KMS-11 (cell line): ENCODE results near the gene TRIAP1.

Experiments
- H2AFZ ChIP-seq: fragments of 200-600 bp; sonication (generic); 2 replicates; pipeline ENCODE4 v1.6.1; 2016; ENCODE audit warnings: antibody characterized with exemption, mixed run types, low read depth
- H3K27ac ChIP-seq: fragments of 200-600 bp; sonication (generic); 2 replicates; pipeline ENCODE4 v1.6.1; 2016; ENCODE audit warnings: mild to moderate bottlenecking, mixed run types
- H3K27me3 ChIP-seq: fragments of 200-600 bp; sonication (generic); 2 replicates; pipeline ENCODE4 v1.6.1; 2017; ENCODE audit warnings: mild to moderate bottlenecking, low read depth, mixed run types, moderate library complexity; ENCODE audit not compliant: insufficient read depth
- H3K36me3 ChIP-seq: fragments of 200-600 bp; sonication (generic); 2 replicates; pipeline ENCODE4 v1.6.1; 2017; ENCODE audit warnings: mild to moderate bottlenecking, mixed run types; ENCODE audit not compliant: insufficient read depth
- H3K4me1 ChIP-seq: fragments of 200-600 bp; sonication (generic); 2 replicates; pipeline ENCODE4 v1.6.1; 2016; ENCODE audit warnings: mild to moderate bottlenecking, low read depth, mixed run types; ENCODE audit not compliant: poor library complexity, severe bottlenecking
- H3K4me2 ChIP-seq: fragments of 200-600 bp; sonication (generic); 2 replicates; pipeline ENCODE4 v1.7.0; 2016; ENCODE audit warnings: mild to moderate bottlenecking, mixed run types
- H3K4me3 ChIP-seq: fragments of 200-600 bp; sonication (generic); IDR thresholded peaks from 2 replicates; pipeline ENCODE4 v1.6.1; 2017; ENCODE audit warnings: low read depth, low read length, mixed read lengths; ENCODE audit not compliant: insufficient read depth
- H3K79me2 ChIP-seq: fragments of 200-600 bp; sonication (generic); 2 replicates; pipeline ENCODE4 v1.6.1; 2016; ENCODE audit warnings: low read depth, mixed run types; ENCODE audit not compliant: insufficient read depth
- H3K9ac ChIP-seq: fragments of 200-600 bp; sonication (generic); 2 replicates; pipeline ENCODE4 v1.6.1; 2016; ENCODE audit warnings: mild to moderate bottlenecking, mixed run types
- H4K20me1 ChIP-seq: fragments of 200-600 bp; sonication (generic); 2 replicates; pipeline ENCODE4 v1.6.1; 2016; ENCODE audit warnings: mild to moderate bottlenecking, mixed run types; ENCODE audit not compliant: insufficient read depth
- TF ChIP-seq, protein P1 (sequence below): fragments of 200-600 bp; sonication (generic); conservative IDR thresholded peaks from 2 replicates; pipeline ENCODE4 v1.6.1; 2017; ENCODE audit warnings: low read depth, mild to moderate bottlenecking, antibody characterized with exemption, low read length, moderate library complexity, mixed read lengths

TRIAP1 gene

GRCh38 chr12:120481022-120481767, 35.0 kb upstream of the TRIAP1 start:
- Histone ChIP-seq H3K4me3 (no peak overlapping the region), H4K20me1 (no peaks in the 10 kb centered on the region), H3K4me1 (no peaks in the 10 kb centered on the region), H3K36me3 (no peaks in the 10 kb centered on the region), H2AFZ (no peak overlapping the region), H3K79me2 (no peaks in the 10 kb centered on the region), H3K27me3 (no peaks in the 10 kb centered on the region), H3K4me2 (no peak overlapping the region), H3K9ac (no peak overlapping the region), H3K27ac (no peak overlapping the region)
- TF ChIP-seq, protein P1, sequence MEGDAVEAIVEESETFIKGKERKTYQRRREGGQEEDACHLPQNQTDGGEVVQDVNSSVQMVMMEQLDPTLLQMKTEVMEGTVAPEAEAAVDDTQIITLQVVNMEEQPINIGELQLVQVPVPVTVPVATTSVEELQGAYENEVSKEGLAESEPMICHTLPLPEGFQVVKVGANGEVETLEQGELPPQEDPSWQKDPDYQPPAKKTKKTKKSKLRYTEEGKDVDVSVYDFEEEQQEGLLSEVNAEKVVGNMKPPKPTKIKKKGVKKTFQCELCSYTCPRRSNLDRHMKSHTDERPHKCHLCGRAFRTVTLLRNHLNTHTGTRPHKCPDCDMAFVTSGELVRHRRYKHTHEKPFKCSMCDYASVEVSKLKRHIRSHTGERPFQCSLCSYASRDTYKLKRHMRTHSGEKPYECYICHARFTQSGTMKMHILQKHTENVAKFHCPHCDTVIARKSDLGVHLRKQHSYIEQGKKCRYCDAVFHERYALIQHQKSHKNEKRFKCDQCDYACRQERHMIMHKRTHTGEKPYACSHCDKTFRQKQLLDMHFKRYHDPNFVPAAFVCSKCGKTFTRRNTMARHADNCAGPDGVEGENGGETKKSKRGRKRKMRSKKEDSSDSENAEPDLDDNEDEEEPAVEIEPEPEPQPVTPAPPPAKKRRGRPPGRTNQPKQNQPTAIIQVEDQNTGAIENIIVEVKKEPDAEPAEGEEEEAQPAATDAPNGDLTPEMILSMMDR = no peak

GRCh38 chr12:120480211-120480610, 34.0 kb upstream of the TRIAP1 start:
- Histone ChIP-seq H3K4me3 (no peak overlapping the region), H3K36me3 (no peaks in the 10 kb centered on the region), H3K9ac (no peak overlapping the region), H3K4me2 (no peak overlapping the region), H3K4me1 (no peaks in the 10 kb centered on the region), H2AFZ (no peak overlapping the region), H3K27me3 (no peaks in the 10 kb centered on the region), H3K79me2 (no peaks in the 10 kb centered on the region), H4K20me1 (no peaks in the 10 kb centered on the region), H3K27ac (no peak overlapping the region)
- TF ChIP-seq, protein P1 = no peak

GRCh38 chr12:120479458-120479857, 33.3 kb upstream of the TRIAP1 start:
- Histone ChIP-seq H3K79me2 (no peaks in the 10 kb centered on the region), H3K4me2 (no peak overlapping the region), H4K20me1 (no peaks in the 10 kb centered on the region), H2AFZ (no peak overlapping the region), H3K4me3 (no peak overlapping the region), H3K9ac (no peak overlapping the region), H3K36me3 (no peaks in the 10 kb centered on the region), H3K27me3 (no peaks in the 10 kb centered on the region), H3K4me1 (no peaks in the 10 kb centered on the region), H3K27ac (no peak overlapping the region)
- TF ChIP-seq, protein P1 = no peak

DNA sequence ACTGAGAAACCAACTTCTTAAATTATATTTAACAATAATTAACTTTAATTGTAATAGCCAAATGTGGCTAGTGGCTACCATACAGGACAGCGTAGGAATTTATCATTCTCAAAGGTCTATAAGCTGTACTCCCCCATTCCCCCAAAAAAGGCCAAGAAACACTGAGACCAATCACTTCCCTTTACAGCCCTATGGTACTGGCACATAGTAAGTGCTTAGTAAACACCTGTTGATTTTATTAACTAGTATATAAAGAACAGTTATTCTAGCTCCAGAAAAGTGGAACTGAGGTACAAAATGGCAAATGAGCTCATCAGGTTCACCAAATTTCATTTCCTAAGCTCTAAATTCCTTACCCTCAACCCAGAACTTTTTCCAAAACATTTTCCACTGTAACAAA, 29.5 kb upstream of the TRIAP1 start:
- no peak overlapping the region for H3K4me2 ChIP-seq
- TF ChIP-seq, protein P1 = no peak
- no peaks in the 10 kb centered on the region for H3K36me3 ChIP-seq
- H3K79me2 ChIP-seq = no peaks in the 10 kb centered on the region
- H3K27me3 ChIP-seq = no peaks in the 10 kb centered on the region
- H3K27ac ChIP-seq = no peak overlapping the region
- H3K4me1 ChIP-seq = no peaks in the 10 kb centered on the region
- no peak overlapping the region for H2AFZ ChIP-seq
- no peaks in the 10 kb centered on the region for H4K20me1 ChIP-seq
- no peak overlapping the region for H3K4me3 ChIP-seq
- H3K9ac ChIP-seq = no peak overlapping the region
